ENCODE results near the gene LHFPL6.

DNA sequence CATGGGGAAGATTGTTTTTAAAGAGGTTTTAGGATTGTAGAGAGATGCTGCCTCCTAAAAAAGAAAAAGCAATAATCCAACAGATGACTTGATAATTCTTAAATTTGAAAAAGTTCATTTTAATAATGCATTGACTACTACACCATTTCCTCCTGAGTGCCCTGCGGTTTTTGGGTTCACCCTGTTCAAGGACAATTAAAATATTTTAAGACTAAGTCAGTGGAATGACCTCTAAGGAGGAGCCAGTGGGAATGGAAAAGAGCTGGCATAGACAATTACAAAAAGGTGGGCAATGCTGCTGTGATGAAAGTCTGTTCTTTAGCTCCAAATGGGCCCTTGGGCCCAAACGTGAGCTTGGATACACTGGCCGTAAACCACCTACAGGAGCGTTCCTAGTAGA is 217.8 kb downstream of the LHFPL6 start:
- TF ChIP-seq, protein P1, sequence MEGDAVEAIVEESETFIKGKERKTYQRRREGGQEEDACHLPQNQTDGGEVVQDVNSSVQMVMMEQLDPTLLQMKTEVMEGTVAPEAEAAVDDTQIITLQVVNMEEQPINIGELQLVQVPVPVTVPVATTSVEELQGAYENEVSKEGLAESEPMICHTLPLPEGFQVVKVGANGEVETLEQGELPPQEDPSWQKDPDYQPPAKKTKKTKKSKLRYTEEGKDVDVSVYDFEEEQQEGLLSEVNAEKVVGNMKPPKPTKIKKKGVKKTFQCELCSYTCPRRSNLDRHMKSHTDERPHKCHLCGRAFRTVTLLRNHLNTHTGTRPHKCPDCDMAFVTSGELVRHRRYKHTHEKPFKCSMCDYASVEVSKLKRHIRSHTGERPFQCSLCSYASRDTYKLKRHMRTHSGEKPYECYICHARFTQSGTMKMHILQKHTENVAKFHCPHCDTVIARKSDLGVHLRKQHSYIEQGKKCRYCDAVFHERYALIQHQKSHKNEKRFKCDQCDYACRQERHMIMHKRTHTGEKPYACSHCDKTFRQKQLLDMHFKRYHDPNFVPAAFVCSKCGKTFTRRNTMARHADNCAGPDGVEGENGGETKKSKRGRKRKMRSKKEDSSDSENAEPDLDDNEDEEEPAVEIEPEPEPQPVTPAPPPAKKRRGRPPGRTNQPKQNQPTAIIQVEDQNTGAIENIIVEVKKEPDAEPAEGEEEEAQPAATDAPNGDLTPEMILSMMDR (IDR thresholded peaks at IDR 0.05): no peak
- TF ChIP-seq POLR2A (IDR thresholded peaks at IDR 0.05) (no peak), EP300 (IDR thresholded peaks at IDR 0.05) (no peak), POLR2AphosphoS5 (IDR thresholded peaks at IDR 0.05) (no peak)
